ENCODE results near the gene CRMP1.
"Not testable (repeated sequence)": the region's sequence is repeated elsewhere in the genome, so short reads cannot be mapped to it uniquely, and the experiment has no call there.

Gene CRMP1

DNA sequence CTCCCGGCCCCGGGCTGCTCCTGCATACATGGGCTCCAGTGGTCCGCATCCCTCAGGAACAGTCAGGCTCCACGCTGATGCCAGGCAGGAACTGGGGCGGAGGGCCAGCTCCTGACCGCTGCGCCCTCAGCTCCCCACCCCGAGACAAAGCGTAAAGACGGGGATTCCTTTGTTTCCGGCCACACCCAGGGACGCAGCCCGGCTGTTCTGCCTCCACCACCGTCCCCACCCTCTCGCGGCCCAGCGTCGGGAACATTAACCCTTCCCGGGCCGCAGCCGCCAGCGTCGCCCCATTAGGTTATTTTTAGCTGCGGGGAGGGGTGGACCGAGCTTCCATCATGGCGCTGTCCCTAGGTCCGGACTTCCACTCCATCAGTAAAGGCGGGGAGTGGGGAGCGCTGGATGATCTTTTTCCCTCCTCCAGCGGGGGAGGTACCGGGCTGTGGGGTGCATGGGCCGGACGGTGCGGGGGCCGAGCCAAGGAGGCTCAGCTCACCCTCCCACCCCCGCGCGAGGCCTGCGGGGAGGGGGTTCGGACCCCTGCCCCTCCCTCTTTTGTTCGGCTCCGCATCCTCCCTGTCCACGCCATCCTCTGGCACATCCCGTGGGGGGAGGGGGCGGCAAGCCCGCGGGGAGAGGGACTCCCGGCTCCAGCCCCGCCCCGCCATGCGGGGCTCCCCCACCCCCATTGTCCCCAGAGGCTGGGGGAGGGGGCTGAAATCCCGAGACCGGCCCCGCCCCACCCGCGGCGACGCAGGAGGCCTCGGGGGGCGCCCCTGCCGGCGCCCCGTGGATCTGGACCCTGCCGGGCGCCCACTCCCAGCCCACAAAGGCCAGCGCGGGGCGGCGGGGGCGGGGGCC is 5.3 kb downstream of the CRMP1 start:
- DNase-seq, result no peak

DNA sequence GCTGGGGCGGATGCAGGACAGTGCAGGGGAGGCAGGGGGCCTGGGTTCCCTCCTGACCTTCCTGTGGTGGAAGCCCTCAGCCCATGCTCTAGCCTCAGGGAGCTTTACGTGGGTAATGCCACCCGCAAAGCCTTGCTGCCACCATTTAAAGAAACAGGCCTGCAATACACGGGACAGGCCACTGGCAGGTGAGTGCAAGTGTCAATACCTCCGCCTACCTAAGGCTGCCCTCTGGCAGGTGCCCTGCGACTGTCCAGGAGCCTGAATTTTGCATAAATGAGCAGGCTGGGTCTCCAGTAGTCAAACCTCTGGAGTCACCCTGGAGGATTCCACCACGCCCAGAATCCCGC is 5.9 kb downstream of the CRMP1 start:
- no peak for DNase-seq

DNA sequence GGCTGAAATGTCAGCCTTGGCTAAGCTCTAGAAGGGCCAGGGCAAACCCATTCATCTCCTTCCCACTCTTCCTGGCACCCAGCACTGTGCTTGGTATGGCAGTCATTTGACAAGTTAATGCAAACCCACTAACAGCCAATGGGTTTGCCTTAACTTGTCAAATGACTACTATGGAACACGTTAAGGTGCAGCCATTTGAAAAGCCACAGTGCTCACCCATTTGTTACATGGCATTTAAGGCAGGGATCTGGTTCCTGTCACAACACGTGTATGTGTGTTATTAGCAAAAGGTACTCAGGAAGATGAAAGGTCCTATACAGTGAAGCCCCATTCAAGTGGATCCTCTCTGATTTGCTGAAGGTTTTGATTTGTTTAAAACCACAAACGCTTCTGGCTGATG is 7.2 kb downstream of the CRMP1 start:
- no peak for DNase-seq

DNA sequence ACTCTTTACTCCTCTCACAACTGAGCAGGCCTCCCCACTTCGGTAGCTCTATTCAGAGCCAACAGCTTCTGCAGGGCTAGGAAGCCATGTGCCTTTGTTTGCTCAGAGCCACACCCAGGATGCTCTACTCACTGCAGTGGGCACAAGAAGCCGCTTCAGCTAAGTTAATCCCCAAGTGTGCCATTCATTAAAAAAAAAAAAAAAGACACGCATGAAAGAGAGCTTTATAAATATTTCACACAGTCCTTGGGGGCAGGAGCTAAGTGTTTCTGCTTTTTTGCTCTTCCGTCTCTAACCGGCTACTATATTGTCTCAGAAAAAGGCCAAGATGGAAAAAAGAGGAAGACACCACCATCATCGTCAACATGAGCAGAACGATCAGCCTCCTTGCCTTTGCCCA is 8.1 kb downstream of the CRMP1 start:
- no peak for DNase-seq

DNA sequence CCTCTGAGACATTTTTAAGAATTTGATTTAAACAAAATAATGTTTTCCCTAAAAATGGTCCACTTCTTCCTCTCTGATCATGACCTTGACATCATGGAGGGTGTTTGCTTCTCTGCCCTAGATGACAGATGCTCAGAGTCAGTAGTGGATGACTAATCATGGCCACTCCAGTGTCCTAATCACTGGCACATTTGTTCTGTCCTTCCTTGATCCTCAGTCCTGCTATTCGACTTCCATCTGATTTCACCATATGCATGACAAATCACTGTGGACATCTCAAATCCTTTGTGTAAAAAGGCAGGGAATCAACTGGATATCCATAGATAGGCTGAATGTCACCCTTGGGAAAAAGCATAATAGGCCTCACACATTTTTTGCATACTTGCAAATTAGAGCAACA is 9.0 kb downstream of the CRMP1 start:
- DNase-seq, result no peak

DNA sequence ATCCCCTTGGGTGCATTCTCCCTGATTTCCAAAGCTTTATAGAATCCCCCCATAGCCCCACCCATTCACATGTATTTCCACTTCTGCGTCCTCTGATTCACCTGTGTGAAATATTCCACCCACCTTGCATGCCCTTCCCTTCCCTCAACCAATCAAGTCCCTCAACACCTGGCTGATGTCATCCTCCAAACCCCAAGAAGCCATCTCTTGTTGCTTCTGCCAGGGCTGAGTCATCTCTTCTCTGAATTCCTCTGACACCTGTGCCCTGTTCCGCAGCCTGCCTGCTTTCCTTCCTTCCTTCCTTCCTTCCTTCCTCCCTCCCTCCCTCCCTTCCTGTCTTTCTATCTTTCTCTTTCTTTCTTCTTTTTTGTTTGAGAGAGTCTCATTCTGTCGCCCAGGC is 9.9 kb downstream of the CRMP1 start:
- DNase-seq, result no peak

DNA sequence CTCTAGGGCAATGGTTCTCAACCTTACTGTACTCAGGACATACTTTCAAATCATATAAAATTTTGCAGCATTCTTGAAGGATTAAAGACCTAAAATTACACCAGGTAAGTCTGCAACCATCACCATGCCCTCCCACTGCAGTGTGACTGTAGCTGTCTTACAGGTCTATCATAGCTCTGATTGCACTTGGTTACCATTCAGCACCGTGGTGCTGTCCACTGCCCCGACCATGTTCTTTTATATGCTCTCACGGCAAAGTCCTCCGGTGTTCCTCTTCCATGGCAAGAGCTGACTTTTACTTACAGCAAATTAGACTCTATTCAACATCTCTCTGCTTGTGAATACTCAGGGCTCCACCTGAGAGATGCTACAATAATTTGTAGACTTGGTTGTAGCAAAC is 11.5 kb downstream of the CRMP1 start:
- DNase-seq, result no peak

DNA sequence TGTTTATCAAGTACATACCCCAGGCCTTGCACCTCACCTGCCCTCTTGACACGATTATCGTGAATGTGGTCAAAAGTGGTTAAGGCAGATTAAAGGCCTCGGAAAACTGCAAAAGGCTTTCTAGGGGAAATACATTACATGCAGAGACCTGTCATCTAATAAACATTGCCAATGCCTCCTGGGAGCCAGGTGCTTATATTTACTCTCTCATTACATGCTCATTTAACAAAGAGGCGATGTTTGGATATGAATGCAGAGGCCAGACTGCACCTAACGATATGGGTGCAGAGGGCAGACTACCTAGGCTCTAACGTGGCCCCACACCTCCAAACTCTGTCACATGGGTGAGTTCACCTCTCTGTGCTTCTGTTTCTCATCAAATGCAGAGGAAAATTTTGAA is 14.5 kb downstream of the CRMP1 start:
- peak; percentile 58 for DNase-seq

DNA sequence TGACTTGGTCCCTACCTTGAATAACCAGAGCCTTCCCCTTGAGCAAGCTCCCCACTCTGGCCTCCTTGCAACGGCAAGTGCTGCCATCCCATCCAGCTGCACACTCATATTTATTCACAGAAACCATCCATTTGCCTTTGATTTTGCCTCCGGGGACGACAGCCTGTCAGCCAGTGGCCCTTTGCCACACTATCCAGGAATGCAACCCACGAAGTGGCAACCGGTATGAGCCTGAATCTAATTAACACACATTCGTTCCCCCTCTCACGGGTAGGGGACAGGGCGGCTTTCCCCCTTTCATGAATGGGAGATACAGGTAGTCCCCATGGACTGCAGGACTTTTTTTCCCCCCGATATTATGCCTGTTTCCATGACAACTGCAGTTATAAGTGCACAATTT is 15.5 kb downstream of the CRMP1 start:
- DNase-seq, result no peak

DNA sequence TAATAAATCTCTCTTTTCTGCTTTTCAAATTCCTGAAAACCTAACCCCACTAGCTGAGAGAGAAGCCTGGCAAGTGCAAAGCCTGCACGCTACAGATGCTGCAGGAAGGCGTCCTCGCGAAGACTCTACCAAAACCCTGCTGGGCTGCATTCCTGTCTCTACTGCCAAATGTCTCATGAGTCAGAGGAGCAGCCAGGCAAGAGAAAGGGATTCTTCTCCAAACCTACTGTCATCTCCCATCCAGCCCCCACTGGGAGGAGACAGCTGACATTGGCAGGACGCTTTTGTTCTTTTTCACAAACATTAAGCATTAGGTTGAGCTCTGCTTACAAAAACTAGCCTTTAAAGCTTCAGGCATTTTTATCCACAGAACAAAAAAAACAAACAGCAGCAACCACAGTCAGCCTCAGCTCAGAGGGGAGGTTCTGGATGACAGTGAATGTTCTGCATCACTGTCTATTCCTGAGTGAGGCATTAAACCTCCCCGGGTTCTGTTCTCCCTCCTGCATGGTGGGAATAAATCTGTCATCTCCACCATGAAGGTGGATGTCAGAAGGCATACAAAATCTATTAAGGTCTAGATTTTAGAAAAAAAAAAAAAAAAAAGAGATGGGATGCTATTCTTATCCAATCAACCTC is 18.0 kb downstream of the CRMP1 start:
- DNase-seq, result no peak

DNA sequence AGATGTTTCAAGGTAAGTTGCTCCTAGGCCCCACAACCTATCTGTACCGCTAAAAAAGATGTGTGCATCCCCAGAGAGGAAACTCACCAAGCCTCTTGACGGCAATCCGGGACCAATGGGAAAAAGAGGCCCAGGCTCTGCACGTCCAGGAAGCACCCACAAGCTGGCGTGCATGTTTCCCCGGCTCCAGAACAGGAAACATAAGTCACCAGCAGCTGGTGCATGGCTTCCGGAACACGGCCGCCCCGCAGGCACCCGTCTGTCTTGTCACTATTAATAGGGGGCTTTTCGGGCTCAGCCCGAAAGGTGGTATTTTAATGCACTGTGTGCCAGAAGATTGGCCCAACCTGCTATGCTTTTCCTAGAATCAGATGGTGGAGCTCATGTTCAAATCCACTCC is 22.2 kb downstream of the CRMP1 start:
- no peak for DNase-seq

DNA sequence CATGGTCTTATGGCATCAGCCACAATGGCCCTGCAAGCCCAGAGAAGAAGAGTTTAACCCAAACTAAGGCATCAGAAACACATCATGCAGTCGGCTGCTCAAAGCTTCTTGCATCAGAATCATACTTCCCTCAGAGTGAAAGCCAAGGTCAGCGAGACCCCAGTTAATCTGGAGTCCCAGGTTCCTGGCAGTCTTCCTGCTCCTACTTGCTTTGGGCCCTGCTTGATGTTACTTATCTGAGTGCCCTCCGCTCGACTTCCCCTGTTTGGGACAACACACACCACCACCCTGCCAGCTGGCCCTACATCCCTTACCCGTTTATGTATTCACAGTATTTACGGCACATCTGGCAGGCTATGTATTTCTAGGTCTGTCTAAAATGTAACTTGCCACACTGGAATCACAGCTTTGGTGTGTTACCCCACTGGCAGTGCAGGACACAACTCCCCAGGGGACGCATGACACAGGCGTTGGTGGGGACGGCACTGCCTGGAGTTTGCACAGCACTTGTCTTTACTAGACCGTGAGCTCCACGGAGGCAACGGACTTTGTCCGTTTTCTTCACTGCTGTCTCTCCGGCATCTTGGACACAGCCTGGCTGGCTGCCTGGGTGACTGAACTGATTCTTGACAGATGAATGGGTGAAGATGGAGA is 22.8 kb downstream of the CRMP1 start:
- no peak for DNase-seq

DNA sequence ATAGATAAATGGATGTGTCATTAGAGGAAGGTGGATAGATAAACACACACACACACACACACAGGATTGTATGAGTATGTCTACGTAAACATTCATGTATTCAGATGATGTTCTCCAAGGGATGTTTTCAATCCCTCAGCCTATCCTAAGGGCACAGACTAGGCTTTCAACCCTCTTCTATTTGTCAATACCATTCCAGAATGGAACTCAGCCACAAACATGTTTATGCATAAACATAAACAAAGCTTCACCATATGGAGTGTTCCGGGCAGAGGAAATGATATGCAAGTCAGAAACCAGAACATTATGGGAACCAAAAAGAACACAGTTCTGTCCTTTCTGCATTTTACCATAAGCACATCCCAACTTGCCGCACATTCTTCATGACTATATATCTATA is 25.0 kb downstream of the CRMP1 start:
- DNase-seq, result no peak

DNA sequence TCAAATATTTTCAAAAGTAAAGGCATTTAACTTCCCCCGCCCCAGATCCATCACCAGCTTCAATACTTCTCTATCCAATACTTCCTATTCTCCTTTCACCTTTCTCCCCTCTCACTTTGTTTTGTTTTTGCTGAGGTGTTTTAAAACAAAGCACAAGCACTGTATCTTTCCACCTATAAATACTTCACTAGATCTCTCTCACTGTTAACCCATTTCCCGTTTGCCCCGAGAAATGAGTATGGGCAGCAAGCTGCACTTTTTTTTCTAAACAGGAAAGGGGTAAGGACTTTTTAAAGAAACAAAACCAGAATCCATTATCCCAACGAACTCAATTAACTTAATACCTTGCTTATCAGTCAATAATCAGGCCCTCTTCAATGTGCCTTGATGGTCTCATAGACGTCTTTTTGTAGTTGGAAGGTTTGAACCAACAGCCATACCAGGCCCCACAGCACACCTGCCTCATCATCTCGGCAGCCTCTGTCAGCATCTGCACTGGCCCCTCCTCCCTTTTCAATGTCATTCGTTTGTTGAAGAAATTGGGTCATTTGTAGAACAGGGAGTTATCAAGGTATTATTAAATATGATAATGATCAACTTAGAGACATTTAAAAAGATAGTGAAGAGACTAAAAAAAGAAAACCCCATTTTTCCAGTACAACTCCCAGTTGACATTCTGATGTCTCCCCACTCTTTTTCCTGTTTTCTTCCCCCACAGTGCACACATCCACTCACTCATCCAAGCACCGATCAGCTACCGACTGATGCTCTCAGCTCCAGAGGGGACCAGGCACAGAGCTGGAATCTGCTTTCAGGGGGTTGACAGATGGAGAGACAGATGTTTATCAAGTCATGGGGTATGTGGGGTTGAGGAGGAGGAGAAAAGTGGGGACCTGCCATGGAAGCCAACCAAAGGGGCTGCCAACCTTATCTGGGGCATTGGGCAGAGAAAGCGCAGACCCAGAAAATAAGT is 25.8 kb downstream of the CRMP1 start:
- no peak for DNase-seq

DNA sequence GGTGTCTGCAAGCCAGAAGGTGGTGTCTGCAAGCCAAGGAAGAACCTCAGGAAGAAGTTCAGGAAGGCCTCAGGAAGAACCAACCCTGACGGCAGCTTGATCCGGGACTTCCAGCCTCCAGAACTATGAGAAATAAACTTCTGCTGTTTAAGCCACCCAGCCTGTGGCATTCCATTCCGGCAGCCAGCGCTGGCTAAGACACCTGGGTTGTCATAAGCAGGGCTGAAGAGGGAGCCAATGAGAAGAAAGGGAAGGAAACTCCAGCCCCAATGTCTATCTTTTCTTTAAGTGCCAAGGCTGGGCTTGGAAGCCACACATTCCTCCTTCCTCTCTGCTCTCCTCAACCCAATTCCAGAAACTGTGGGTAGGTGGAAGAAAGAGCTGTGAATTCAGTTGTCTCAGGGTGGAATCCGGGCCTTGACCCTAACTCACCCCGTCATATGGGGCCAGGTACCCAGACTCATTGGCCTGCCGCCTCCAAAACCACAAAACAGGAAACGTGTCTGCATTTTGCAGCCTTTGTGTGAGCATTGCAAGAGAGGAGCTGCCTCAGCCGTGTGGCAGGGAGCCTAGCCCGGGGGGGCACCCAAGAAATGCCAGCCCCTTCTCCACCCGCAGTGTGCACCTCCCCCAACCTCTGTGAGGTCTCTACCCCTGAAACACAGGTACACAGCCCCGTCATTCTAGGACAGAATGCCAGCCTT is 26.8 kb downstream of the CRMP1 start:
- no peak for DNase-seq

DNA sequence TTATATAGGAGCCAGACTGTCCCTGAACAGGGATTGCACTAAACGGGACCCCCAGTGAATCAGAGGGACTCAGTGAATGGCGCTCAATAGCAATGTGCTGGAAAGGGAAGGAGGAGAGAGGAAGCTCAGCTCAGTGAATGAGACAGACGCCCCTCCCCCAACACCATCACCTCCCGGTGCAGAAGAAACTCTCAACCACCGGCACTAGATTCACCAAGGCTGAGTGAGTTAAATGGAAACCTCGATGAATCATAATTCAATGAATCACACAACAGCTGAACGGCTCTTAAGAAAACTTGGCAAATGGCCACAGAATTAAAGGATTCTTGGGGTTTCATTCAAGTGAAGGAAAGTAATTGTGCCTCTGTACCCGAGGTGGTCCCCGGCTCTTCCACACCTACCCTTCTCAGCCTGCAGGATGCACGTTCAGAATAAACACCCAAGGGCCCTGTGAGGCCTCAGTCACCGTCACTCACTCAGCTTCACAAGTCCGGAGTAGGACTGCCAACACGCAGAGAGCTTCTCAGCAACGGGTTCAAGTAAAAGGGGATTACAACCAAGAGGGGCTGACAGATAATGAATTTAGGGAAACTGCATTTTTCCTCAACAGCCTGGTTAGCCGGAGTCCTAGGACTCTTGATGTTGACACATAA is 29.3 kb downstream of the CRMP1 start:
- no peak for DNase-seq

DNA sequence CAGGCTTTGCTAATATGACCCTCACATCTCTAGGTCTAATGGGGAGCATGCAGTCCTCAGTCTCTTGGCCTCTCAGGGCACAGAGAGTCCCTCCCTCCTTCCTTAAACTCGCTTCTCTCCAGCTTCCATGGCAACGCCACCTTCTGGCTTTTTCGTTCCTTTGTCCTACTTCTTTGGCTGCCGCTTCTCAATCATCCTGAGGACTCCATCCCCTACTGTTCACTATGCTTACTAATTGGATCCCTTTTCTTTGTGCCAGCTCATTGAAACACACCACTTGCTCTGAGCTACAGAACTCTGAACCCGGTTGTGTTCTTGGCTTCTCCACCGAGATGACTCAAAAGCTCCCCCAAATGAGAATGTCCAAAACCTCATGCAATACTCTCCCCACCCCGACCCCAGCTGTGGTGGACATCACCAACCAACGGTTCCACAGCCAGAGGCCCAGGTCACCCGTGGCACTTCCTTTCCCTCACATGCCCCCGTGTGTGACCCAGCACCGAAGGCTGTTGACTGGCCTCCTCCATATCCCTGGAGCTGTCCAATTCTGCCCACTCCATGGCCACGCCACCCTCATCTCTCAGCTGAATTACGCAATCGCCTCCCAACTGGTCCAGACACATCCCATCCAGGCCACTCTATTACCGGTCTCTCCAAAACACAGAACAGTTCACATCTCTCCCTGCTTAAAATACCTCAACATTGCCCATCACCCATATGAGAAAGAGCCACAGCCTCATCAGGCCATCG is 34.7 kb downstream of the CRMP1 start:
- DNase-seq, result no peak

DNA sequence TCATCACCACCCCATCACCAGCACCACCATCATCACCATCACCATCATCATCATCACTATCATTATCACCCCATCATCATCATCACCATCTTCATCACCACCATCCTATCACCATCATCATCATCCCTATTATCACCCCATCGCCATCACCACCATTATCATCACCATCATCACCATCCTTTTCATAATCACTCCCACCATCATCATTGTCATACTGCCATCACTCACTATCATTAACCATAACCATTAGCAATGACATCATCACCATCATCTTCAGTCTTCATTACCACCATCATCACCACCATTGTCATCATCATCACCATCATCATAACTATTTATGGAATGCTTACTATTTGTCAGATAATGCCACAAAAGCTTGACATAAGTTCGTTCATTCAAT is 35.7 kb downstream of the CRMP1 start:
- no peak for DNase-seq

DNA sequence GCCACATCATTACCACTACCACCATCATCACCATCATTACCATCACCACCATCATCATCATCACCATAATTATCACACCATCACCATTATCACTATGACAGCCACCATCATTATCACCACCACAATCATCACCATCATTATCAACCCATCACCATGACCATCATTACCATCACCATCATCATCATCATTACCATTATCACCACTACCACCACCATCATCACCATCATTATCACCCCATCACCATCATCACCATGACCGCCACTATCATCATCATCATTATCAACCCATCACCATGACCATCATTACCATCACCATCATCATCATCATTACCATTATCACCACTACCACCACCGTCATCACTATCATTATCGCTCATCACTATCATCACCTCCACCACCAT is 36.5 kb downstream of the CRMP1 start:
- DNase-seq, result not testable (repeated sequence)

DNA sequence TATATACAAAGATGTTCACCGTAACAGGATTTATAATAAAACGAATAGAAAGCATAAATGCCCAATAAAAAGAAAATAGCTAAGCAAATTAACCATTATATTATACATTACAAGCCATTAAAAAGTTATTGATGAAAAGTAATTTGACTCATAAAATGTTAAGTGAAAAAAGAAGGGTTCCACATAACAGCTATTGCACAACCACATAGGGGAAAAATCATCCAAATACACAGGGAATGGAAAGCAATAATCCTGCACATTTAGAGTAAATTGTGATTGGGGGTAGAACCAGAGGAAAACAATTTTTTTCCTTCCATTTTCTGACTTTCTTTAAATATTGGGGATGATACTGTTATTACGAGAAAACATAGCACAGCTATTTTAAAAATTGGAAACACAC is 38.0 kb downstream of the CRMP1 start:
- no peak for DNase-seq

DNA sequence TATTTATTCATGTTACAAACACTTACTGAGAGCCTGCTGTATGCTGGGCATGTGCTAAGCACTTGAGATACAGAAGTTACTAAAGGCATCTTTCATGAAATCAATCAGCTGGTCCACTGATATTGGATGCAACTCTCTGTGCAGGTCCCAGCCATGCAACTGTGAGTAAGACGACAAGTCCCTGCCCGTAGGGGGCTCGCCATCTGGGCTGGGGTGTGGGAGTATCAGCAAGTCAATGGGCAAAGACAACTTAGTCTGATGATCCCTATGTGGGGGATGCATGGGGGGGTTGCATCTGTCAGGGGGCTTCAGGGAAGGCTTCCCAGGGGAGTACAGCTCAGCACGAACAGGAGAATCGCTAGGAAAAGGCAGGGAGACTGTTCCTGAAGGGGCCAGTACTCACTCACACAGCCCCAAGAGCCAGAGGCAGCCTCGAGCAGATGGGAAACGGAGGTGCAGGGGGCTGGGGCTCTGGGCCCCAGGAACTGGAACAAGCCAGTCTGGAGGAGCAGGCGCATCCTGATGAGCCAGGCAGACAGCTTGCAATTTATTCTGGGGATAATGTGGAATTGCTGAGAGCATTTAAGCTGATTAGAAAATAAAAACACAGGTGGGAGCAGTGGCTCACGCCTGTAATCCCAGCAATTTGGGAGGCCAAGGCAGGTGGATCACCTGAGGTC is 40.2 kb downstream of the CRMP1 start:
- DNase-seq, result no peak

Data from DMS153 (cell line).